GM12878 (cell line): ENCODE data around the gene CHL1. TPM values are rescaled to one million over a fixed set of nuclear protein-coding genes. Genes with fewer than 3 reads are reported as not detected.
A peak's percentile ranks its signal among the peaks of the same experiment; 100 is the strongest.

Source experiments
- ATAC-seq: fragments of 200-7000 bp; cut with Tn5 transposase; 3 replicates; pipeline ENCODE4 v1.9.1; 2020; ENCODE audit warnings: mild to moderate bottlenecking, moderate library complexity
- BruUV-seq: library from RNA; stranded (reverse); fragments of 400-500 nt; replicated peaks from 2 replicates; lab custom pipeline; 2021; lab: Mats Ljungman, UMichigan
- CTCF ChIA-PET: fragments of 300-600 bp; sonication (Branson Sonifier 250); formaldehyde crosslinking; extraction: SDS; loops from one replicate; lab custom pipeline; 2021; ENCODE audit warnings: inconsistent platforms; lab: Yijun Ruan, JAX
- POLR2A ChIA-PET: fragments of 350-600 bp; formaldehyde crosslinking; extraction: SDS; loops from one replicate; lab custom pipeline; 2021; ENCODE audit warnings: inconsistent platforms; lab: Charles Lee
- RAD21 ChIA-PET: fragments of 300-600 bp; sonication (Branson Sonifier 250); formaldehyde crosslinking; loops from one replicate; lab custom pipeline; 2023; ENCODE audit warnings: antibody characterized with exemption; ENCODE audit not compliant: unreplicated experiment; lab: Charles Lee
- SMC1A ChIA-PET: fragments of 300-600 bp; sonication (Branson Sonifier 250); formaldehyde crosslinking; loops from one replicate; lab custom pipeline; 2023; ENCODE audit not compliant: unreplicated experiment, uncharacterized antibody; lab: Charles Lee
- DNase-seq: peaks from one replicate; pipeline ENCODE4 v3.0.0-alpha.2; 2011; ENCODE audit warnings: low read depth, low spot score
- FAIRE-seq: peaks from 3 replicates; lab custom pipeline; 2011; peaks lifted over from hg19 to GRCh38; lab: Jason Lieb, UNC
- H2AFZ ChIP-seq: 2 replicates; pipeline ENCODE4 v1.6.0; 2011; ENCODE audit warnings: low read depth, low read length, control low read depth; ENCODE audit not compliant: control insufficient read depth
- H3K27ac ChIP-seq: 2 replicates; pipeline ENCODE4 v1.5.1; 2011; ENCODE audit warnings: control low read depth; ENCODE audit not compliant: control insufficient read depth, insufficient read depth
- H3K27me3 ChIP-seq, 2 experiments: replicated peaks in 1 of 2; 2 replicates each; pipeline versions ENCODE4 v1.6.0 to v1.6.1; 2011; ENCODE audit warnings: low read length in 1 of 2; ENCODE audit not compliant: control insufficient read depth in 2 of 2, insufficient read depth in 2 of 2
- H3K36me3 ChIP-seq, 2 experiments: 2 replicates each; pipeline ENCODE4 v1.5.1; 2011; ENCODE audit warnings: low read length in 1 of 2; ENCODE audit not compliant: control insufficient read depth in 2 of 2, insufficient read depth in 2 of 2
- H3K4me1 ChIP-seq: 2 replicates; pipeline ENCODE4 v1.6.1; 2011; ENCODE audit warnings: mild to moderate bottlenecking, low read length, moderate library complexity, mixed read lengths; ENCODE audit not compliant: control insufficient read depth, insufficient read depth
- H3K4me2 ChIP-seq: 2 replicates; pipeline ENCODE4 v1.6.0; 2011; ENCODE audit warnings: control low read depth; ENCODE audit not compliant: control insufficient read depth, insufficient read depth
- H3K4me3 ChIP-seq: fragments of 200-600 bp; sonication (generic); 2 replicates; pipeline ENCODE4 v1.5.1; 2016
- H3K79me2 ChIP-seq: 2 replicates; pipeline ENCODE4 v1.6.0; 2011; ENCODE audit warnings: low read length; ENCODE audit not compliant: control insufficient read depth, insufficient read depth
- H3K9ac ChIP-seq: 2 replicates; pipeline ENCODE4 v1.8.0; 2011; ENCODE audit warnings: low read length, control low read depth, mixed read lengths; ENCODE audit not compliant: control insufficient read depth, insufficient read depth
- H3K9me3 ChIP-seq: replicated peaks from 3 replicates; pipeline ENCODE4 v1.5.1; 2011; ENCODE audit warnings: mild to moderate bottlenecking, low read length; ENCODE audit not compliant: control insufficient read depth, insufficient read depth
- H4K20me1 ChIP-seq: 2 replicates; pipeline ENCODE4 v1.6.0; 2011; ENCODE audit not compliant: control insufficient read depth, insufficient read depth
- CBX3 ChIP-seq: fragments of 200-600 bp; sonication (generic); IDR thresholded peaks from 2 replicates; pipeline ENCODE4 v1.6.1; 2016; ENCODE audit warnings: low read depth, borderline replicate concordance
- ESRRA ChIP-seq: IDR thresholded peaks from 2 replicates; pipeline ENCODE4 v1.6.1; 2012; ENCODE audit warnings: mild to moderate bottlenecking, low read length, improper control_type of control experiment
- IKZF2 ChIP-seq, 2 experiments: fragments of 450-650 bp; IDR thresholded peaks; 2 replicates each; pipeline ENCODE4 v1.6.1; 2017; ENCODE audit warnings: mild to moderate bottlenecking in 2 of 2, moderate library complexity in 2 of 2
- LARP7 ChIP-seq: fragments of 450-650 bp; IDR thresholded peaks from 2 replicates; pipeline ENCODE4 v1.6.1; 2017; ENCODE audit warnings: mild to moderate bottlenecking
- NBN ChIP-seq: fragments of 450-650 bp; IDR thresholded peaks from 2 replicates; pipeline ENCODE4 v1.6.1; 2016
- RBBP5 ChIP-seq: fragments of 200-600 bp; sonication (generic); conservative IDR thresholded peaks from 2 replicates; pipeline ENCODE4 v1.6.1; 2016
- RELB ChIP-seq: fragments of 450-650 bp; IDR thresholded peaks from 2 replicates; pipeline ENCODE4 v1.6.1; 2017; ENCODE audit warnings: low read depth, mild to moderate bottlenecking, moderate library complexity
- WGBS: methylation state at CpG from one replicate; pipeline ENCODE4 v1.1.6; 2016; ENCODE audit warnings: low lambda C conversion rate; ENCODE audit not compliant: insufficient replicate concordance, insufficient coverage; ENCODE audit errors: missing lambda C conversion rate; 5-methylcytosine and 5-hydroxymethylcytosine counted together
- in situ Hi-C: fragments of 300-500 bp; cut with MboI; formaldehyde crosslinking; loops from 9 replicates; pipeline ENCODE4 v1.14.3; 2018; ENCODE audit warnings: mixed read lengths
- intact Hi-C: fragments of 100-400 bp; cut with micrococcal nuclease; formaldehyde crosslinking; loops from one replicate; pipeline ENCODE4 v1.14.2; 2022; ENCODE audit not compliant: unreplicated experiment
- polyA plus RNA-seq, 11 experiments: library from polyadenylated mRNA; depleted of rRNA in 4 of 11; unstranded in 6 of 11; stranded (reverse) in 5 of 11; fragments of >200 nt; fragmentation: Nextera tagmentation in 4 of 11; fragmentation: Illumina TruSeq in 1 of 11; extraction: Ambion mirVana in 4 of 11; extraction: Trizol in 1 of 11; gene quantifications; 1 replicate in 1 of 11; 2 replicates in 10 of 11; pipeline versions ENCODE4 v1.2.1 to v1.2.3, GENCODE V29; 2011 to 2016; ENCODE audit warnings: inconsistent platforms in 2 of 11, missing spikeins in 2 of 11, low read depth in 1 of 11
- total RNA-seq, 4 experiments: library from RNA; depleted of rRNA in 3 of 4; stranded (reverse); fragments of >200 nt in 3 of 4; fragmentation: Illumina TruSeq in 1 of 4; extraction: Trizol in 1 of 4; gene quantifications; 2 replicates each; pipeline versions ENCODE4 v1.2.1 to v1.2.3, GENCODE V29; 2013 to 2021

Gene CHL1
- total and polyA plus RNA-seq, 10 of the 15 experiments (the other 5 are each of a cell fraction or from before 2014, with no cell fraction given): 0.71 to 30.4 (median 1.8) TPM

- no peak overlapping the region for H3K4me3 ChIP-seq
- ATAC-seq: peak; percentile 93
- H4K20me1 ChIP-seq: no peaks in the 10 kb centered on the region
- no peak overlapping the region for H3K9ac ChIP-seq
- intact Hi-C loops: no loop called here
- ChIA-PET CTCF (interaction anchor here (0.9 to 1.7 kb wide), 4 partner anchors 14 to 180 kb away, joined by 3 to 10 read pairs (median 4); no protein-coding TSS in a partner anchor), POLR2A (interaction anchor here (0.7 kb wide), 1 partner anchor 63 kb away, joined by 3 read pairs; no protein-coding TSS in a partner anchor), RAD21 (interaction anchor here (1.5 to 2.2 kb wide), 3 partner anchors 25 to 180 kb away, joined by 3 to 13 read pairs (median 6); no protein-coding TSS in a partner anchor), SMC1A (interaction anchor here (0.8 to 1.8 kb wide), 6 partner anchors 12 to 180 kb away, joined by 3 to 14 read pairs (median 4); no protein-coding TSS in a partner anchor)
- H3K27ac ChIP-seq: no peak overlapping the region
- H3K4me1 ChIP-seq: no peaks in the 10 kb centered on the region
- DNase-seq: peak; percentile 8
- H2AFZ ChIP-seq: peak overlapping the region; percentile 72
- H3K27me3 ChIP-seq: no peaks in the 10 kb centered on the region
- no peaks in the 10 kb centered on the region for H3K9me3 ChIP-seq
- in situ Hi-C loops: no loop called here
- no peaks in the 10 kb centered on the region for H3K36me3 ChIP-seq
- no peaks in the 10 kb centered on the region for H3K79me2 ChIP-seq
- peak overlapping the region; percentile 48 for H3K4me2 ChIP-seq
- TF ChIP-seq NBN: 0 out of 2 replicates have a peak, but pooled peaks have one; percentile 20
- peak; percentile 8 to 34; a peak in 2 of 4 replicates for TF ChIP-seq IKZF2 (IDR thresholded peaks at IDR 0.05)
- no peak for TF ChIP-seq ESRRA
- no peak for TF ChIP-seq LARP7
- 0 out of 2 replicates have a peak, but pooled peaks have one; percentile 24 for TF ChIP-seq RELB
- TF ChIP-seq CBX3: no peak
- TF ChIP-seq RBBP5: no peak
- FAIRE-seq: no peak
- BruUV-seq: no TSS peak
- WGBS: 0% methylated on average over 1 of the region's 1 CpG
Observed at GRCh38 chr3:173886-174285, 22.7 kb upstream of the CHL1 start.
